ENCODE results near the gene CNTNAP2.

The CNTNAP2 gene

GRCh38 chr7:146554556-146554955, 438.0 kb downstream of the CNTNAP2 start (continued):
- TF ChIP-seq ZNF776 (tag by site-specific recombination; IDR thresholded peaks at IDR 0.05; ENCODE audit: borderline replicate concordance) (no peak), ZNF501 (tag by site-specific recombination; IDR thresholded peaks at IDR 0.05) (no peak)

GRCh38 chr7:146557971-146558469, 441.4 kb downstream of the CNTNAP2 start:
- ChIA-PET CTCF (no interaction called here), POLR2A (no interaction called here)
- H3K4me1 ChIP-seq (ENCODE audit: control insufficient read depth, insufficient read depth, low read length): no peaks in the 10 kb centered on the region
- H3K9me3 ChIP-seq (ENCODE audit: control insufficient read depth, insufficient read depth, low read depth, low read length): no peaks in the 10 kb centered on the region
- no peak overlapping the region for H3K27ac ChIP-seq (ENCODE audit: extremely low read depth, low read depth, low read length)
- H3K4me3 ChIP-seq (ENCODE audit: low read depth, low read length): no peak overlapping the region
- no peaks in the 10 kb centered on the region for H3K36me3 ChIP-seq (ENCODE audit: control insufficient read depth in 2 of 2, insufficient read depth in 1 of 2, low read length in 2 of 2)
- TF ChIP-seq ZBTB20 (tag by site-specific recombination; IDR thresholded peaks at IDR 0.05) (no peak), ZNF221 (tag by site-specific recombination; IDR thresholded peaks at IDR 0.05; ENCODE audit: borderline replicate concordance) (no peak), ZNF549 (tag by site-specific recombination; IDR thresholded peaks at IDR 0.05) (no peak), BCL11B (tag by site-specific recombination; IDR thresholded peaks at IDR 0.05; ENCODE audit: low read depth) (no peak), ZNF777 (tag by site-specific recombination; IDR thresholded peaks at IDR 0.05; ENCODE audit: borderline replicate concordance) (no peak), KLF7 (tag by site-specific recombination; IDR thresholded peaks at IDR 0.05; ENCODE audit: borderline replicate concordance) (no peak), ZSCAN4 (tag by site-specific recombination; IDR thresholded peaks at IDR 0.05) (no peak), ZNF10 (tag by site-specific recombination; IDR thresholded peaks at IDR 0.05) (no peak), ELK4 (IDR thresholded peaks at IDR 0.05; ENCODE audit: borderline replicate concordance, low read depth, low read length) (no peak), ZNF398 (tag by site-specific recombination; IDR thresholded peaks at IDR 0.05) (no peak), ZNF23 (tag by site-specific recombination; IDR thresholded peaks at IDR 0.05; ENCODE audit: borderline replicate concordance) (no peak), ZNF561 (tag by site-specific recombination; IDR thresholded peaks at IDR 0.05; ENCODE audit: borderline replicate concordance) (no peak), ZNF214 (tag by site-specific recombination; IDR thresholded peaks at IDR 0.05; ENCODE audit: borderline replicate concordance) (no peak), IKZF3 (tag by site-specific recombination; IDR thresholded peaks at IDR 0.05) (no peak), KLF17 (tag by site-specific recombination; IDR thresholded peaks at IDR 0.05) (no peak), ZFP3 (tag by site-specific recombination; IDR thresholded peaks at IDR 0.05; ENCODE audit: low read depth) (no peak), ZNF175 (tag by site-specific recombination; IDR thresholded peaks at IDR 0.05) (no peak)

- POLR2A ChIA-PET: no interaction called here
- Histone ChIP-seq H3K4me1 (ENCODE audit: control insufficient read depth, insufficient read depth, low read length) (no peaks in the 10 kb centered on the region), H3K36me3 (ENCODE audit: control insufficient read depth in 2 of 2, insufficient read depth in 1 of 2, low read length in 2 of 2) (no peaks in the 10 kb centered on the region), H3K9me3 (ENCODE audit: control insufficient read depth, insufficient read depth, low read depth, low read length) (no peaks in the 10 kb centered on the region), H3K27ac (ENCODE audit: extremely low read depth, low read depth, low read length) (no peak overlapping the region), H3K4me3 (ENCODE audit: low read depth, low read length) (no peak overlapping the region)
- CTCF ChIA-PET: no interaction called here
- TF ChIP-seq ZNF530 (tag by site-specific recombination; IDR thresholded peaks at IDR 0.05; ENCODE audit: low read depth) (no peak), ZNF146 (tag by site-specific recombination; IDR thresholded peaks at IDR 0.05) (no peak), OSR2 (tag by site-specific recombination; IDR thresholded peaks at IDR 0.05) (no peak), ZNF416 (tag by site-specific recombination; IDR thresholded peaks at IDR 0.05) (no peak), BCL6B (tag by site-specific recombination; IDR thresholded peaks at IDR 0.05) (no peak), ZNF148 (tag by site-specific recombination; IDR thresholded peaks at IDR 0.05; ENCODE audit: borderline replicate concordance) (no peak)
These were observed 449.3 kb downstream of the CNTNAP2 start for GRCh38 chr7:146565872-146566271.
